GOT3 (cell line): ENCODE data around the gene NEUROD1.
"Not testable (repeated sequence)": the region's sequence is repeated elsewhere in the genome, so short reads cannot be mapped to it uniquely, and the experiment has no call there.

Source experiments
- DNase-seq: peaks from one replicate; lab custom pipeline; 2025; ENCODE audit warnings: mixed read lengths; lab: John Stamatoyannopoulos, UW

NEUROD1 gene

DNA sequence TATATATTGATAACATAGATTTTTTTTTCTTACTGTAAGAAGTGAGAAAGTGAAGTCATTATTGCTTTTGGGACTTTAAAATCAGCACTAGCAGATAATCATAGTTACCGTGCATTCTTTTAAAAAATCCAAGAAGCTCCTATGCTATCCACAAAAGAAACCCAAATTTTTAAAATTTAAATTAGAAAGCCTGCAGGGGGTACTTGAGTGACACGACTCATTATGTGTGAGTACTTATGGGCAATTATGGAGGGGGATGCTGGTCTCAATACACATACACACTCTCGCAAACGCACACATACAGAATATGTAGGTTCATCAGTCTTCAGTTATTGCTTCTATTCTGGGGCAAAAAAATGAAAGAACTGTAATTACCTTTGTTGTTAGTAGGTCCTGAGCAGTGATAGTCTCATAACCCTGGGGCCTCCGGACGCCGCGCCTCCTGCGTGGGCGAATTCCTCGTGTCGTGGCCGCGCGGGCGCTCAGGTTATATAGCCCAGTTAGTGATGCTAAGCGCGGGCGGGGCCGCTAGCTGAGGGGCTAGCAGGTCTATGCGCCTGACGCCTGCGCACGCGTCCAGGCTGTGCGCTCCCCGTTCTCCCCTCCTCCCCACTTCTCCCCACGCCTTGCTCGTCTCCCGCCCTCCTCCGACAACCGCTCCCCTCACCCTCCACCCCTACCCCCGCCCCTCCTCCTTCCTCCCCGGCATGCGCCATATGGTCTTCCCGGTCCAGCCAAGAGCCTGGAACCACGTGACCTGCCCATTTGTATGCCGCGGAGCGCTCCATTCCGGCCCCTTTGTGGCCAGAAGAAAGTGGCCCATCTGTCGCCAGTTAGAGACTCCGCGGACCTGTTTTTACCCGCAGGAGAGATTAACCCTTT is at the start of gene NEUROD1:
NEUROD1 (minus strand) TSS at position 463 of the 882 bp plus-strand sequence. CDS start 1,657 bp downstream, outside the sequence.
- no peak for DNase-seq

DNA sequence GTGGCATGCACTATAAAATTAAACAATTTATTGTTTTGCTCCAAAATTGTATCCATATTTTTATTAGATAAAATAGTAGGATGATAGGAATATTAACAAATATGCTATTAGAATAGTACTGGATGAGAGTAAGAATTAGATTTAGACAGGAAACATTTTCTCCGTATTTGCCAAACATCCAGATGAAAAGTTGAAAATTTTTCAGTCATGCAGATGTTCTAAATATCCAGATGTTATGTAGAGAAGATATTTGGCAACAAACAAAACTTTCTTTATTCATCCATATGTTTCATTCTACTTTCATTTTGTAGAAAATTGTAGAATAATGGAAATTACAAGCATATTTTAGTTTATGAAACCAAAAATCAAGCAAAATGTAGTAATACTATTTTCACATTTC is 45.2 kb upstream of the NEUROD1 start:
- no peak for DNase-seq

DNA sequence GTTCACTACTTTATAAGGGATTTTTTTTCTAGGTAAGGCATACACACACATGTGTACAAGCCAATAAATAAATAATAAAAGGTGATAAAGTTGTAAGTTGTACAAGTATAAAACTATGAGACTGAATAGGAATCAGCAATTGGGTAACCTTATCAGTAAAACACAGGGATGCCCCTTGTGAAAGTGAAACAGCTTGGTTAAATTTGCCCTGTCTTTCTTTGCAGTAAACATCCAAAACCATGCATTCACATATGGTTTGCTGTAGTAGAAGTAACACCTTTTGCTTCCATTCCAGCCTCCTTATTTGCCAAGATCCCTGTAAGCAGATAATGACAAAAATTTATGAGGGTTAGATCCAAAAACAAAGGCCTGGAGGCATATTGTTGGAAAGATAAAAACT is 44.3 kb upstream of the NEUROD1 start:
- DNase-seq: no peak

DNA sequence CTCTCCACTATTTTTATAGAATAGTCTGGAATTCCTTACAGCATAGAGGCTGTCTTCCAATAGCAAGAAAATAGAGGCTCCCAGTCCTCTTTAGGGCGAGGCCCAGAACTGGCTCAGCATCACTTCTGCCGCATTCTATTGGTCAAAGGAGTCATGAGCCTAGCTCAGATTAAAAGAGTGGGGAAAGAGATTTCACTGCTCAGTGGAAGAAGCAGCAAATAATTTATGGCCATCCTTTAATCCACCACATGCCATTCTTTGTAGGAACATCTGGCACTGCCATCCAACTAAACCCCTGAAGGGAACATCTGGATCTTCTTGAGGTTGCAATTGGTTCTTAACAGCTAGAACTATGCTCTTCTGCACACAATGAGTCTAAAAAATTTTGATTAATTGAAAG is 43.4 kb upstream of the NEUROD1 start:
- DNase-seq: no peak

DNA sequence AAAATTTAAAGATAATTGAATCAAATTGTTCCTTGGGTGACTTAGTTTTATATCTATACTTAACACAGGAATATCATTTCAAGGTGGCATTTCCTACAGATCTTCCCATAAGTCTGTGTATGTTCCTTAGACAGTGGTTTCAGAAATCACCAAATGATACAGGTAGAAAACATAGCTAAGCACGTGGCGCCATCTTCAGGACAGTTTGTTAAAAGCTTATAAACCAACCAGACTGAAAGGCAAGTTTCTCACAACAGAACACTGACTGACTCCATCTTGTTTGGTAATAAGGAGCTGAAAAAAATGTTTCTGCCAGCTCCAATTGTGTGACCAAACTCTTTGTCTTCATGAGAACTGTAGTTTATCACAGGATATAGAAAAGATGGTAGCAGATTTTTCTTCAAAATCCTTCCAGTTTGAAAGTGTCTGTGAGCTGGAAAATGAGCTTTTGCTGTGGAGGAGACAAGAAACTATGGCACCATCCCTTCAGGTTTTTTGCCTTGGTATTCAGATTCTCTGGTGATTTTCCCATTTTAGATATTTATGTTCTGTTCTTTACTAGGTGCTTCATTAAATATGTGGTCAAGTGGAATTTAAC is 34.8 kb upstream of the NEUROD1 start:
- no peak for DNase-seq

DNA sequence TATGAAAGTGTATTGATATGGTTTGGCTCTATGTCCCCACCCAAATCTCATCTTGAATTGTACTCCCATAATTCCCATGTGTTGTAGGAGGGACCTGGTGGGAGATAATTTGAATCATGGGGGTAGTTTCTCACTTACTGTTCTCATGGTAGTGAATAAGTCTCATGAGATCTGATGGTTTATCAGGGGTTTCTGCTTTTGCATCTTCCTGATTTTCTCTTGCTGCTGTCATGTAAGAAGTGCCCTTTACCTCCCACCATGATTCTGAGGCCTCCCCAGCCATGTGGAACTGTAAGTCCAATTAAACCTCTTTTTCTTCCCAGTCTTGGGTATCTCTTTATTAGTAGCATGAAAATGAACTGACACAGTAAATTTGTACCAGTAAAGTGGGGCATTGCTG is 30.7 kb upstream of the NEUROD1 start:
- not testable (repeated sequence) for DNase-seq

DNA sequence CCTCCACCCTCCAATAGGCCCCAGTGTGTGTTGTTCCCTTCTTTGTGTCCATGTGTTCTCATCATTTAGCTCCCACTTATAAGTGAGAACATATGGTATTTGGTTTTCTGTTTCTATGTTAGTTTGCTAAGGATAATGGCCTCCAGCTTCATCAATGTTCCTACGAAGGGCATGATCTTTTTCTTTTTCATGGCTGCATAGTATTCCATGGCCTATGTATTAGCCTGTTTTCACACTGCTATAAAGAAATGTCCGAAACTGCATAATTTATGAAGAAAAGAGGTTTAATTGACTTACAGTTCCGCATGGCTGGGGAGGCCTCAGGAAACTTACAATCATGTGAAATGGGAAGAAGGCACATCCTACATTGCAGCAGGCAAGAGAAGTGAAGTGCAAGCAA is 22.2 kb upstream of the NEUROD1 start:
- not testable (repeated sequence) for DNase-seq

DNA sequence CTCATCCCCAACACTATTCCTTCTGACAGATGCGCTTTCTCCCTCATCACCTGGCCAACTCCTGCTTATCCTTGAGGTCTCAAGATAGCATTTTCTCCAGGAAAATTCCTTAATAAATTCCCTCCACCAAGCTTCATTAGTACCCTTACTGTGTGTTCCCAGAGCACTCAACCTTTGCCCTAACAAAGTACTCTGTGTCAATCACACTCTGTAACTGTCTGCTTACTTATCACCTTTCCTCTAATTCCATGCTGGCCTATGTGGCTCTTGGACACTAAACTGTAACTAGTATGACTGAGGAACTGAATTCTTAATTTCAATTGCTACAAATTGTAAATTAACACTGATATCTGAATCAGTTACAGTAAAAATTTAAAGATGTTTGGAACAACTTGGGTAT is 17.9 kb upstream of the NEUROD1 start:
- no peak for DNase-seq

DNA sequence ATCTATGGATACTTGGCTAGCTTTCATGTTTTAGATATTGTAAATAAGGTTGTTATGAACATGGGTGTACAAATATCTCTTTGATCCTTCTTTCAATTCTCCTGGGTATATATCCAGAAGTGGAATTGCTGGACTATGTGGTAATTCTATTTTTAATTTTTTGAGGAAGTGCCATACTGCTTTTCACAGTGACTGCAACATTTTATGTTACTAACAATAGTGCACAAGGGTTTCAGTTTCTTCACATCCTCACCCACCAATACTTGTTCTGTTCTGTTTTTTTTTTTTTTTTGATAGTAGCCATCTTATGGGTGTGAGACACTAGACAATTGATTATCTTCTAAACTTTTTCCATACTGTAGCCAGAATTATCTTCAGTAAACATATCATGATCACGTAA is 17.3 kb upstream of the NEUROD1 start:
- DNase-seq: no peak

DNA sequence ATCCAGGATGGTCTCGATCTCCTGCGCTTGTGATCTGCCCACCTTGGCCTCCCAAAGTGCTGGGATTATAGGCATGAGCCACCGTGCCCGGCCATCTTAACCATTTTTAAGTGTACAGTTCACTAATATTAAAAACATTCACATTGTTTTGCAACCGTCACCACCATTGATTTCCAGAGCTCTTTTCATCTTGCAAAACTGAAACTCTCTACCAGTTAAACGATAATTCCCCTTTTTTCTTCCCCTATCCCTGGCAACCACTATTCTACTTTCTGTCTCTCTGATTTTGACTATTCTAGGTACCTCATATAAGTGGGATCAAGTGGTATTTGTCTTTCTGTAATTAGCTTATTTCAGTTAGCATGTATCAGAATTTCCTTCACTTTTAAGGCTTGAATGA is 16.8 kb upstream of the NEUROD1 start:
- DNase-seq: no peak

DNA sequence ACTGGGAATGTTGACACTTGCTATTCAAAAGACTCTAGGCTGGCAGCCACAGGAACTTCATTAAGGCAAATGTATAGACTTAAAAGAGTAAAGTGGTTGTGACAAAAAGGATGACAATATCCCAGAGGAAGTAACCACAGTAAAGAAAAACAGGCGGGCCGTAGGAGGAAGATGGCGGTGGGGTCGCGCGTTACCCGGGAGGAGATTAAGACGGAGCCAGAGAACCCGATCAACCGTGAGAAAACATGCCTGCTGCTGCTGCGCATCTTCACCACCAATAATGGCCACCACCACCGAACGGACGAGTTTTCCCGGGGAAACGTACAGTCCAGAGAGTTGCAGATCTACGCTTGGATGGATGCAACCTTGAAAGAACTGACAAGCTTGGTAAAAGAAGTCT is 14.0 kb upstream of the NEUROD1 start:
- DNase-seq: no peak

DNA sequence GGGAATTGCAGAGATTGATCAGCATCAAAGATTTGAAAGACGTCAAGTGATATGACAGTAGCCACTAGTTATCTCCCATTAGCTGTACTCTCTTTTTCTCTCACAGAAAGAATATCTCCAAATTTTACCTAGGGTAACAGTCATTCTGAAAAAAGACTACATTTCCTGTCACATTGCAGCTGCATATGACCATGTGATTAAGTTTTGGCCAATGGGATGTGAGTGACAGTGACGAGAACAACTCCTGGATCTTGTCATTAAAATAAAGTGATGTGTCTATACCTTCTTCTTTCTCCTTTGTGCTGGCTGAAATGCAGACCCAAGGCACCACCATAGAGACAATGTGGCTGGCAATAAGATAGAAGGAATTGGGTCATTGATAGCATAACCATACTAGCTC is 10.5 kb upstream of the NEUROD1 start:
- DNase-seq: no peak

DNA sequence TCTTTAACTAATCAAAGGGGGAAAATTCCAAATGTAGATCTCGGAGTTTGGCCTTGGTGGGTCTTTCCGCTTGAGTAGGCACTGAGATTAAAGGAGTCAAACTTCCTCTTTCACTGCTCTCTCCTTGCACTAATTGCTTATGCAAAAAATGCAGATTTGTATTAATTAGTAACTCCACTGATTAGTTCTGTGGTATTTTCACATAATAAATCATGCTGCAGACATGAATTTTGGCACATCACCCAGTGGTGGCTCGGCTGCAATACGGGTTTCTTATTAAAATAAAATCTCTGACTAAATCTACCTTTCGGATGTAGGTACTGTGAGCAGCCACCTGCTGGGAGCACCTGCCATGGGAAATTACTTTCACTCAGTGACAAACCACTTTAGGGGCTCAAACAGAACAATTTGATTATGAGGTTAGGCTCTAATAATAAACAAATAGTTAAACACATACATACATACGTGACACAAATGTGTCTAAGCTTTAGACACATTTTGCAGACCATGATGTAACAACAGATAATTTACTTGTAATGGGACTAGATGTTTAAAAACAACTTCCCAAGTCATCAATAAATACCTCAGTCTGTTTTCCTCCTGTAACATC is 6.4 kb upstream of the NEUROD1 start:
- no peak for DNase-seq

DNA sequence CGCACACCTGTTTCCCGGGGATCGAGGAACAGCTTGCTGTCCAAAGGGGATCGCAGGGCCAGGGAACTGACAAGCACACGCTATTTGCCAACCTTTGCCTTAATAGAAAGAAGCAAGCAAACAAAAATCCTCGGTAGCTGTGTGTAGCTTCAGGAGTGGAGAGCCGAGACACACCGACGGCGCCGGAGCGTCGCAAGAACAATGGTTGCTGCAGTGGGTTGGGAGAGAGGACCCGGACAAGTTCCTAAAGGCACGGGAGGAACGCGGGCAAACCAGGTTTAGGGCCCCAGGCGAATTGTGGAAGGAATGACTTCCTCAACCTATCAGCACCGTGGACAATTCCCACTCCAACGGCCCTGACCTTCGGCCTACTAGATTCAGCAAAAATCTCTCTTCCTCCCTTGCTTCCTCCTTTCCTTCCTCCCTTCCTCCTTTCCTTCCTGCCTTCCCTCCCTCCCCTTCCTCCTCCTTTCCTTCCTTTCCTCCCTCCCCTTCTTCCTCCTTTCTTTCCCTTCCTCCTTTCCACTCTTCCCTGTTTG is 4.9 kb upstream of the NEUROD1 start:
- DNase-seq: no peak

DNA sequence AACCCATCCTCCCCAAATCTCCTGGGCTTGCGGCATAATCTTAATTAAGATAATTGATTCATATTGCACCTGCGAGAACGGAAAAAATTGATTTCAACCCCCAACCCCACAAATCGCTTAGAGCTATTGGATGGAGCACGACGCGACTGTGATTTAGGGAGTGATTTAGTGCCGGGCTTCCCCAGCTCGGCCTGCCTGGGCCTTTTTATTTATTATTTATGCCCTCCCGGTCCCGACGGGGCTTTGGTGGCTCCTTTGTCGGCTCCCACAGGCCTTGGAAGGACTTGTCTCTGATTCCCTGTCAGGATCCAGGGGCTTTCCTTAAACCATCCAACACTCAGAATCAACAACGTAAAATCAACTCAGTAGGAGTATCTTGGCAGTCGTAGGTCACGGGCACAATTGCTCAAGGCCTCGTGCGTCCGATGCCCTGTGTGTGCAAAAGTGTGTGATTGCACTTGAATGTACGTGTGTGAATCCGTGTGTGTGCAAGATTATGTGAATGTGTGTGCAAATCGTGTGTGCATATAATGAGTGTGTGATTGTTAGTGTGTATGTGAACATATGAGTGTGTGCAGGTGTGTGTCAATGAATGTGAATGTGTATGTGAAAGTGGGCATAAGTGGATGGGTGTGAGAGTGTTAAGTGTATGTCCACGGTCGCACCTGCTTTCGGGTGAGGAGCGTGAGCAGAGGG is 4.3 kb upstream of the NEUROD1 start:
- DNase-seq: no peak

DNA sequence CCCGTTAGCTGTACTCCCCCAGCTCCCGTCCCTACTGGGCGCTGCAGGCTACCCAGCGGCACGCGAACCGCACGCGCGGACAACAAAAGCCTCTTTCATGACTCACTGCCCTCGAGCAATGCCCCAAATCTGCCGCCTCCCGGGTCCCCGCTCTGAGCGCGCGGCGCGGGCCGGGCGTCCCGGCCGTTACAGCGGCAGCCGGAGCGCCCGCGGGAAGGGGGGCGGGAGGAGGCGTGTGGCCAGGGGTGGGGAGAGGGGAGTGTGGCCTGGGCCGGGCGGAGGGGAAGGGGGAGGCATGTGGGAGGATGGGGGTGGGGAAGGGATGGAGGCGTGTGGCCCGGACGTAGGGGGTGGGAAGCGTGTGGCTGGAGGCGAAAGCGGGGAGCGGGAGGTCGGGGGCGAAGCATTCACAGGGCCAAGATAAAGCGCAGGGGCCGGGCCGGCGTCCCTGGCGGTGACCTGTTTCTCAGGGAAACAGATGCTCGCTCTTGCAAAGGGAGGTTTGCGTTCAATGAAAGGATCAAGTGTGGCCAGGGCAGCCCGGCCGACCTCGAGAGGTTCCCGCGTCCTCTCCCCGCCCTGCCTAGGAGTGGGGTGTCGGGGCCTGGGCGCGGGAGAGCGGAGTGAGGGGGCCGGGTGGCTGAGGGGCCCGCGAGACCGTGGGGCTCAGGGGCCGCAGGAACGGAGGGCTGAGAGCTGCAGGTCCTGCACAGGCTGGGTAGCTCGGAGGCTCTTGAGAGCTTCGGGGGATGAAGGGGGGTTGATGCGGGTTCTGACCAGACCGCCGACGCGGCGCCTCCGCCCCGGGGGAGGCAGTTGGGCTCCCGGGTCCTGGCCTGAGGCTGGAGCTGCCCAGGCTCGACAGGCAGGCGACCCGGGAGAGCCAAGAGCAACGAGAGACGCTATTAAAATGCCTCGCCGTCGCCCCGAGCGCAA is 3.5 kb upstream of the NEUROD1 start:
- no peak for DNase-seq

DNA sequence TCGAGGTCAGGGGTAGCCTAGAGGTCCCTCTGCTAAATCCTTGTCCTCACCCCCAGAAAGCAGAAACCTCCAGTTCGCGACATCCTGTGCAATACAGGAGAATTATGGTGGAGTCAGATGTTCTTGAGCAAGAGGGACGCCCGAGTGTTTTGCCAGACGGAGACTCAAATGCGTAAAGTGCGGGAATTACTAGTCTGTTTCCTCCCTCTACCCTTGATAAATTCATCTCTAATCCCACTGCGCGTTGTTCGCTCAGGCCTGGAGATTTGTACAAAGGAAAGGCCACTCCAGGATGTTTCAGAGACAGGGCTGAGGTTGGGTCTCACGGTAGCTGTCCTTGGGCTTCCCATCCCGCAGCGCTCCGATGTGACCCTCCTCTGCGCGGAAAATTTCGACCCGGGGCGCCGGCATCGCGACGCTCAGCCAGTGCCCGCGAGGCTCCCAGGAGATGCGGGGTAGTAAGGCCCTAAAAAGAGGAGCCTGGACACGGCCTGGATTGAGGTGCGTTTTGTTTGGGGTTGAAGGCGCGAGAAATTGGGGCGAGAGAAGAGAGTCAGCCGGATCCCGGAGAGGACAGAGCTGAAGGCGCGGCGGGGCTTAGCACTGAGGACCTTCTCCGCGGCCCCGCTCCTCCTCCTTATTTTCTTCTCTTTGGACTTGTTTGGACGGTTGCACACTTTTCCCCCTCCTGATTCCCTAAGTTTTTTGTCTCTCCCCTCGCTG is 2.6 kb upstream of the NEUROD1 start:
- no peak for DNase-seq

DNA sequence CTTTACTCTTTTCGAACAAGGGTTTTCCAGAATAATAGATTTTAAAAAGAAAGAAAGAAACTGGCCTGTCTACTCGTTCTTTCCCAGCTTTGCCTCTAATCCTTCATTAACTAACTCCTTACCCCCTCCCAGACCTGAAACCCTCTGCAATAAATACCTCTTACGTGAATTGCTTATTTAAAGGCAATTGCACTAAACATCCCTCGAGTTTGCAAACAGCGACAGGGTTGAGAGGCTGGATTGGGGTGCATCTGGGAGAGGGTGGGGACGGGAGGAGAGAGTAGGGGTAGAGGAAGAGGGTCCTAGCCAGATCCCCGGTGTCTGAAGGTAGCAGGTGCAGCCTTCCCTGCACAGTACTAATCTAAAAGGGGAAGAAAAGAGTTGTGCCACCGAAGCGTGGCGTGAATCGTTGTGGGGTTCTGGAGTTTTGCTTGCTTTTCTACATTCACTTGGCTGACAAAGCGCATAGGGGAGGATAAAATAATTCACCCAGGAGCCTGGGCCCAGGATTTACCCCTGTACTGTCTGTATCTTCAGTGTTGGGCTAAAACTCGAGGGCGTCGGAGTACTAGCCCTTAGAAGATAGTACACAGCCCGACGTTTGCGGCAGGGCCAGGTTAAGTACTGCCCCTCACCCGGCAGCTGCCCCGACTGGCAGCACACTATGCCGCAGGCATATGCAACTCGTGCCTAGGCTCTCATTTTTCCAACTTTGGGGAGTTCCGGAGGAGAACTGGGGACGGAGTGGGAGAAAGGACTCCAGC is 1.9 kb upstream of the NEUROD1 start:
- DNase-seq: no peak

DNA sequence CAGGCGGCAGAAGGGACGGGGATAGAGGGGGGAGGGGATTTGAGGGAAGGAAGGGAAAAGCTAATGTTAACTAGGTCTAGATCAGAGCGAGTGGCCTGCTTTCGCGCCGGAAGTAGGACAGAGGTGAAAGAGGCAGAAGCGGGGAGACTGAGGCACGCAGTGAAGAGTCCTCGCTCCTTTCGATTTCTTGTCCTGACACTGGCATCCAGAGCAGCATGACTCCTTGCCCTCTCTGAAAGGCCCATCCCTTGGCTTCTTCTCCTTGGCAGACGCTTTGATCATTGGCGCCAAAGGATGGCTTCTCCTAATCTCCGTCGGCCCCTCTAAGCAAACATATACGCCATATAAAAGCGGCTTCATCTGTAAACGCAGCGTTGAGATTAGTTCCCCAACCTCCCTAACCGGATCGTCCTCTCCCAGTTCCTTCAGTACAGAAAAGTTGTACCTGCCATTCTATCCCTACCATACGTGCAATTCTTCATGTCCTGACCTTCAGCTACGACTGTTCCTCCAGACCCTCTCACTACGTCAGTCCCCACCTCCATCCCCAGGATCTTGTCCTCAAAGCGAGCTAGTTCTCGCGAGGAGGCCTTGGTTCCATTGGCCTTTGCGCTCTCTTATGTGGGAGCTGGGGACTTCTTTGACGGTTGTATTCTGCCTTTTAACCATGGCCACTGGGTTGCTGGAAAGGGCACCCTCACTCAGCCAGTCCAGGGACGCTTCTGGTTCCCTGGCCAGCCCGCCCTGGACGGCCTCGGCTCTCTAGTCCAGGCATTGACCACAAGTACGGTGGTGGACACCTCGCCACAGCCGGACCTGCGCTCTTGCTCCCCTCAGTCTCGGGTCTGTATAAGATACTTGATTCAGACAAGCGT is 857 bp upstream of the NEUROD1 start:
- no peak for DNase-seq
